ENCODE measurements around the gene CYP39A1.

GRCh38 chr6:46629691-46630090 is 22.9 kb downstream of the CYP39A1 start:
- TF ChIP-seq CTCF (IDR thresholded peaks at IDR 0.05) (no peak), POLR2A (IDR thresholded peaks at IDR 0.05) (no peak)
